Measurements from ENCODE around the gene MTG1.

- no peak for TF ChIP-seq CTCF (optimal IDR thresholded peaks at IDR 0.05 in 1 of 3, IDR thresholded peaks at IDR 0.05 in 1 of 3, conservative IDR thresholded peaks at IDR 0.05 in 1 of 3; ENCODE audit: extremely low read depth in 1 of 3, insufficient read depth in 2 of 3, low read length in 3 of 3)
- TF ChIP-seq EZH2 (IDR thresholded peaks at IDR 0.05; ENCODE audit: low read length), result no peak
Measured at GRCh38 chr10:133442191-133442966, 48.4 kb downstream of the MTG1 start.

Measured in keratinocyte (primary cell).